GM13976 (cell line): ENCODE data around the gene NDUFS8.

Source experiments
- DNase-seq: peaks from one replicate; pipeline ENCODE4 v3.0.0; 2012; ENCODE audit warnings: low spot score
- in situ Hi-C: fragments of 300-500 bp; cut with MboI; formaldehyde crosslinking; loops from one replicate; pipeline ENCODE4 v1.12.0; 2022; ENCODE audit warnings: low sequenced_read_pairs, mixed read lengths, inconsistent platforms; ENCODE audit not compliant: unreplicated experiment
- TF ChIP-seq, protein P1 (sequence below): IDR thresholded peaks from 2 replicates; pipeline ENCODE4 v1.5.1; 2012; ENCODE audit warnings: borderline replicate concordance, mild to moderate bottlenecking; ENCODE audit not compliant: insufficient read depth; ENCODE audit errors: extremely low read depth, missing control alignments, control extremely low read depth

The NDUFS8 gene

DNA sequence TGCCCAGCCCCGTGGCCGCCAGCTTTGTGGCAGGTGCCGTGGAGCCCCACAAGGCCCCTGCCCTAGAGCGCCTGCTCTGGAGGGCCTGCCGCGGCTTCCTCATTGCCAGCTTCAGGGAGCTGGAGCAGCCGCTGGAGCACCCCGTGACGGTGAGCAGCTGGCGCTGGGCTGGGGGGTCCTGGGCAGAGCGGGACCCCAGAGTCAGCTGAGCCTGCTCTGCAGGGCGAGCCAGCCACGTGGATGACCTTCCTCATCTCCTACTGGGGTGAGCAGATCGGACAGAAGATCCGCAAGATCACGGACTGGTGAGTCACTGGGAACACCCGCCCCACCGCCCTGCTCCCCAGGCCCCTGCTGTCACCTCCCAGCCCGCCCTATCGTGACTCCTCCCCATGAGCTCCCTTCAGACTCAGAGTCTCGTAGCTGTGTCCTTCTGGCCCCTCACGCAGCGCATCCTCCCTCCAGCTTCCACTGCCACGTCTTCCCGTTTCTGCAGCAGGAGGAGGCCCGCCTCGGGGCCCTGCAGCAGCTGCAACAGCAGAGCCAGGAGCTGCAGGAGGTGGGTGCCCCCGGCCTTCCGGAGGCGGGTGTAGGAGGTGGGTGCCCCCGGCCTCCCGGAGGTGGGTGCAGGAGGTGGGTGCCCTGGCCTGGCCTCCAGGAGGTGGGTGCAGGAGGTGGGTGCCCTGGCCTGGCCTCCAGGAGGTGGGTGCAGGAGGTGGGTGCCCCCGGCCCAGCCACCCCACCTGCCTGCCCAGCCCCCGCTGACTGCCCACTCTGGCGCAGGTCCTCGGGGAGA, 13.1 kb downstream of the NDUFS8 start:
- in situ Hi-C loops = no loop called here
- no peak for DNase-seq
- TF ChIP-seq, protein P1, sequence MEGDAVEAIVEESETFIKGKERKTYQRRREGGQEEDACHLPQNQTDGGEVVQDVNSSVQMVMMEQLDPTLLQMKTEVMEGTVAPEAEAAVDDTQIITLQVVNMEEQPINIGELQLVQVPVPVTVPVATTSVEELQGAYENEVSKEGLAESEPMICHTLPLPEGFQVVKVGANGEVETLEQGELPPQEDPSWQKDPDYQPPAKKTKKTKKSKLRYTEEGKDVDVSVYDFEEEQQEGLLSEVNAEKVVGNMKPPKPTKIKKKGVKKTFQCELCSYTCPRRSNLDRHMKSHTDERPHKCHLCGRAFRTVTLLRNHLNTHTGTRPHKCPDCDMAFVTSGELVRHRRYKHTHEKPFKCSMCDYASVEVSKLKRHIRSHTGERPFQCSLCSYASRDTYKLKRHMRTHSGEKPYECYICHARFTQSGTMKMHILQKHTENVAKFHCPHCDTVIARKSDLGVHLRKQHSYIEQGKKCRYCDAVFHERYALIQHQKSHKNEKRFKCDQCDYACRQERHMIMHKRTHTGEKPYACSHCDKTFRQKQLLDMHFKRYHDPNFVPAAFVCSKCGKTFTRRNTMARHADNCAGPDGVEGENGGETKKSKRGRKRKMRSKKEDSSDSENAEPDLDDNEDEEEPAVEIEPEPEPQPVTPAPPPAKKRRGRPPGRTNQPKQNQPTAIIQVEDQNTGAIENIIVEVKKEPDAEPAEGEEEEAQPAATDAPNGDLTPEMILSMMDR = no peak

DNA sequence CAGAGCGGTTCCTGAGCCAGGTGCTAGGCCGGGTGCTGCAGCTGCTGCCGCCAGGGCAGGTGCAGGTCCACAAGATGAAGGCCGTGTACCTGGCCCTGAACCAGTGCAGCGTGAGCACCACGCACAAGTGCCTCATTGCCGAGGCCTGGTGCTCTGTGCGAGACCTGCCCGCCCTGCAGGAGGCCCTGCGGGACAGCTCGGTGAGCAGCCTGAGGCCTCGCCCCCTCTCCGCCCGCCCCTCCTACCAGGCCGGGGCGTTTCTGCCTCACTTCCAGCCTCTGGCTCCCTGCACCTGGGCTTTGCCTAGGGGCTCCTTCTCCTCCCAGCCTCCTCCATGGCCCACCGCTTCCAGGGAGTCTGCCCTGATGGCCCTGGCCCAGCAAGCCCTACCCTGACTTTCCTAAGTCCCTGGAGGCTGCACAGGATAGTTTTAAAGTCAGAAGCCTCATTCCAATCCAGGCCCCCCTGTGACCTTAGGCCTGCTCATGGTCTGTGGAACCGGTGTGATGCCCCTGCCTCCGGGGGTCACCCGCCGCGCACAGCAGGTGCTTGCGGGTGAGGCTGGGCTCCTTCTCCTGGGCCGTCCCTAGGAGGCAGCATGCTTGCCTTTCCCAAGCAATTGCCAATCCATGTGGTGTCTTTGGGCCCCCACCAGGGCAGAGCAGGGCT, 13.8 kb downstream of the NDUFS8 start:
- no peak for DNase-seq
- in situ Hi-C loops = no loop called here
- TF ChIP-seq, protein P1 = no peak

DNA sequence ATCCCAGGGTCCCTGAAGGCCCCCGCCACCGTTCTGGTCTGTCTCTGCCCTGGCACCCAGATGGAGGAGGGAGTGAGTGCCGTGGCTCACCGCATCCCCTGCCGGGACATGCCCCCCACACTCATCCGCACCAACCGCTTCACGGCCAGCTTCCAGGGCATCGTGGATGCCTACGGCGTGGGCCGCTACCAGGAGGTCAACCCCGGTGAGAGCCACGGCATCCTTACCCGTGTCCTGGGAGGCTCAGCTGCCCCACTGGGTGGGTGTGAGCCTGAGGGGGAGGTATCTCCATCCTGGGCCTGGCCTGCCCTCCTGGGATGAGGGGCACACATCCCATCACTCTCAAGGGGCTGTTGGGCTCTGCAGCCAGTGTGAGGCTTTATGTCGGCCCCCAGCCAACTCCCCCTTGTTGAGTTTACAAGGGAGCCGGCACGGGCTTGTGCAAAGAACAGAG, 14.4 kb downstream of the NDUFS8 start:
- in situ Hi-C loops = no loop called here
- TF ChIP-seq, protein P1 = no peak
- DNase-seq = no peak

DNA sequence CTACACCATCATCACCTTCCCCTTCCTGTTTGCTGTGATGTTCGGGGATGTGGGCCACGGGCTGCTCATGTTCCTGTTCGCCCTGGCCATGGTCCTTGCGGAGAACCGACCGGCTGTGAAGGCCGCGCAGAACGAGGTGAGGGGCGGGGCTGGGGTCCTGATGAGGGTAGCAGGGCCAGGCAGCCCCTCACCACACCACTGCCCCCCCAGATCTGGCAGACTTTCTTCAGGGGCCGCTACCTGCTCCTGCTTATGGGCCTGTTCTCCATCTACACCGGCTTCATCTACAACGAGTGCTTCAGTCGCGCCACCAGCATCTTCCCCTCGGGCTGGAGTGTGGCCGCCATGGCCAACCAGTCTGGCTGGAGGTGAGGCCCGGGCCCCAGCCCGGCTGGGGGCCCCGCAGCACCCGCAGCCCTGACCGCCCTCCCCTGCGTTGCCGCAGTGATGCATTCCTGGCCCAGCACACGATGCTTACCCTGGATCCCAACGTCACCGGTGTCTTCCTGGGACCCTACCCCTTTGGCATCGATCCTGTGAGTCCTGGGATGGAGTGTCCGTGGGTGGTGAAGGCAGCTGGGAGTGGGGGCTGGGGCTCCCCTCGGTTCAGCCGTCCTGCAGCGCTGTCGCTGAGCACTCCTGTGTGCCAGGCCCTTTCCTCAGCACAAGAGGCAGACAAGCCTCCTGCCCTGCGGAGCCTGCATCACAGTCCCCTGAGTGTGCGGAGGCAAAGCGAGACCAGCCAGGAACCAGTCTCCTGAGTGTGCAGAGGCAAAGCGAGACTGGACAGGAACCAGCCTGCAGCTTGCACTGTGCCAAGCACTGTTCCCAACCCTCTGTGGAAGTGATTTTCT, 17.2 kb downstream of the NDUFS8 start:
- in situ Hi-C loops = no loop called here
- TF ChIP-seq, protein P1 = no peak
- DNase-seq = peak; percentile 33

DNA sequence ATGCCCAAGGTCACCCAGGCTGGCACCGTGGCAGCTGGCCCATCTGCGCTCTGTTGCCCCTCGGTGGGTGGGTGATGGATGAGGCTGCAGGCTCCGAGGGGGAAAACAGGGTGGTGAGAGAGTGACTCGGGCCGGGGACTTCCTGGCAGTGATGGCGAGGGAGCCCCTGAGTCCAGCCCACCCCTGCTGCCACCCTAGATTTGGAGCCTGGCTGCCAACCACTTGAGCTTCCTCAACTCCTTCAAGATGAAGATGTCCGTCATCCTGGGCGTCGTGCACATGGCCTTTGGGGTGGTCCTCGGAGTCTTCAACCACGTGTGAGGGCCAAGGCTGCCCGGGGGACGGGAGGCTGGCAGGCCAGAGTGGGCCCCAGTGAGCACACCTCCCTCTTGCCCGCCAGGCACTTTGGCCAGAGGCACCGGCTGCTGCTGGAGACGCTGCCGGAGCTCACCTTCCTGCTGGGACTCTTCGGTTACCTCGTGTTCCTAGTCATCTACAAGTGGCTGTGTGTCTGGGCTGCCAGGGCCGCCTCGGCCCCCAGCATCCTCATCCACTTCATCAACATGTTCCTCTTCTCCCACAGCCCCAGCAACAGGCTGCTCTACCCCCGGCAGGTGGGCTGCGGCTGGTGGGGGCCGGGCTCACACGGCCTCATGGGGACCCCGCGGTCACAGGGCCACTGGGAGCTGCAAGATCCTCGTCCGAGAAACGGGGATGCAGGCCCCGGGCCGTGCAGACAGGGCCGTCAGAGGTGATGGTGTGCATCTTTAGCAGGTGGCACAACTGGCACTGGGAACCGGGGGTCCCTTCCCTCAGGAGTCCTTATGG, 18.4 kb downstream of the NDUFS8 start:
- in situ Hi-C loops = no loop called here
- TF ChIP-seq, protein P1 = no peak
- DNase-seq = peak; percentile 33
